Cardiac septum (tissue), 1 donor: Measurements from ENCODE around the gene CCSER2. TPM values are rescaled to one million over a fixed set of nuclear protein-coding genes. Genes with fewer than 3 reads are reported as not detected.
"Not testable (repeated sequence)": the region's sequence is repeated elsewhere in the genome, so short reads cannot be mapped to it uniquely, and the experiment has no call there.

Experiments
- DNase-seq: peaks from one replicate; pipeline ENCODE4 v3.0.0-alpha.2; 2020; ENCODE audit warnings: low spot score
- intact Hi-C: fragments of 100-400 bp; cut with DNase I; formaldehyde crosslinking; loops from one replicate; pipeline ENCODE4 v1.14.0; 2022
- total RNA-seq: library from RNA; stranded (reverse); fragmentation: NEBNext Ultra II Directional; extraction: Animal tissue kit (Norgen Biotek cat#: 25700); gene quantifications from one replicate; pipeline ENCODE4 v1.2.1, GENCODE V29; 2021
- donor health status: DM: no; HTN: no; CAD: no.

Gene CCSER2
- total RNA-seq, 1 donor from 2014 or later = 193 TPM

GRCh38 chr10:84310470-84310869 is 17.9 kb upstream of the CCSER2 start:
- no peak for DNase-seq
- intact Hi-C loops = no loop called here

GRCh38 chr10:84311576-84311975 is 16.8 kb upstream of the CCSER2 start:
- no peak for DNase-seq
- intact Hi-C loops = no loop called here

- no peak for DNase-seq
- intact Hi-C loops = no loop called here
Observed at GRCh38 chr10:84312816-84313215, 15.6 kb upstream of the CCSER2 start.

DNA sequence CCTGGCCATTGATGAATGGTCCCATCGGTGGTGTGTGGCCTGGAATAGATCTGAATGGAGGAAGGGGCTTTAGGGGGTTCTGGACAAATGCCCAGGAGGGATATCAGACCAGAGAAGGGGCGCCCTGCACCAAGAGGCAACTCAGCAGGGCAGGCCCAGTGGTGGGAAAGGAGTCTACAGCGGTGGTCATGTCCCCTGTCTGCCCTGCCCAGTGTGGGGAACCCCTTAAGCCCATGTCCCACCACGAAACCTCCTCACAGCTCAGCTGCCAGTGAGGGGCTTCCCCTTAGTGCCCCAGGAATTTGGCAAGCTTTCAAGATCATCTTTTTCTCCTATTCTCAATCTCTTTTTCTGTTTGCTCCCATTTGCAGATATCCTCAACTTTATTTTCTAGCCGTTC is 14.1 kb upstream of the CCSER2 start:
- no peak for DNase-seq
- intact Hi-C loops = no loop called here

DNA sequence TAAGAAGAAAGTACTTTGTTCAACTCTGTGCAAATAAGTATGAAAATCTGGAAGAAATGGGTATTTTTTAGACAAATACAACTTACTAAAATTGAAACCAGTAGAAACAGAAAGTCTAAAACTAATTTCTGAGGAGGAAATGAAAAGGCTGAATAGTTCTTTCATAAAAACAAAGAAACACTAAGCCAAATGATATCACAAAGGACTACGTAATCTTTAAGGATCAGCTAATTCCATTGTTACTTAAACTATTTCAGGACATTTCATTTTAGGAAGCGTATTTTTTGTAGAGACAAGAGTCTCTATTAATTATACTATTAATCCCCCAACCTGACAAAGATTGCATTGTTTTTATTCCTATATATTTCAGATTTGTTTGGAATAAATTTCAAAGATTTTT is 11.2 kb upstream of the CCSER2 start:
- intact Hi-C loops = no loop called here
- no peak for DNase-seq

GRCh38 chr10:84321902-84322301 is 6.5 kb upstream of the CCSER2 start:
- intact Hi-C loops = no loop called here
- DNase-seq = no peak

DNA sequence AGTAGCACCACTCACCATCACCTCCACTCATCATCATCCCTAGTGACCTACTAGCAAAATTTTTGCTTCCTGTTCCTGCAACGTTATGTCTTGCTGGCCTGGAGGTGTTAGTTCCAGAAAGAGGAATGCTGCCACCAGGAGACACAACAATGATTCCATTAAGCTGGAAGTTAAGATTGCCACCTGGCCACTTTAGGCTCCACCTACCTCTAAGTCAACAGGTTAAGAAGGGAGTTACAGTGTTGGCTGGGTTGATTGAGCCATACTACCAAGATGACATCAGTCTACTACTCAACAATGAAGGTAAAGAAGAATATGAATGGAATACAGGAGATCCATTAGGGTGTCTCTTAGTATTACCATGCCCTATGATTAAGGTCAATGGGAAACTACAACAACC is 4.8 kb upstream of the CCSER2 start:
- DNase-seq, intact Hi-C loops: not testable (repeated sequence)

- intact Hi-C loops = loop anchor here (5.0 kb wide), 1 partner anchor 100 kb away; no protein-coding TSS in a partner anchor
Observed at GRCh38 chr10:84326995-84327394, 1.4 kb upstream of the CCSER2 start.

GRCh38 chr10:84329196-84329611 is 815 bp downstream of the CCSER2 start:
- DNase-seq = no peak
- intact Hi-C loops = loop anchor here (5.0 kb wide), 1 partner anchor 98 kb away; no protein-coding TSS in a partner anchor

More at GRCh38 chr10:84326995-84327394, 1.4 kb upstream of the CCSER2 start:
- not testable (repeated sequence) for DNase-seq

- no peak for DNase-seq
- intact Hi-C loops = loop anchor here (5.0 kb wide), 1 partner anchor 97 kb away; no protein-coding TSS in a partner anchor
Observed at GRCh38 chr10:84329986-84330651, 1.7 kb downstream of the CCSER2 start.

- intact Hi-C loops = no loop called here
- DNase-seq = no peak
Observed at GRCh38 chr10:84331091-84331490, 2.7 kb downstream of the CCSER2 start.

GRCh38 chr10:84333864-84334451 is 5.6 kb downstream of the CCSER2 start:
- DNase-seq = no peak
- intact Hi-C loops = no loop called here

DNA sequence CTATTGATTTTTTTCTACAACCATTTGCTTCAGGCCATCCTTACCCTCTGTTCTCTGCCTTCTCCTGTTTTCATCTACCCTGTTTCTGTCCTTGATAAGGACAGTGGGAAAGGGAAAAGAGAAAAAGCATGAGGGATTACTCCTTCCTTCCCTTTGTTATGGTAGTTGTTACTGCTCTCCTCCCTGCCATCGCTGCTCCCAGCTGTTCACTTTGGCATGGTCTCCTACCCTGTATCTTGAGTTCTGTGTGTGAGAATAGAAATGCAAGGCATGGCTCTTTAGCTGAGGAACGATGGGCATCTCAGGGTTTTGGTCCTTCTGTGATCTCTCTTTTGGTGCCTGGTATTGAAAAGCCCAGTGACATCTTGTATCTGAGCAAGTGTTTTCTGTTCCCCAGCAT is 6.4 kb downstream of the CCSER2 start:
- DNase-seq = no peak
- intact Hi-C loops = no loop called here

- intact Hi-C loops = no loop called here
- DNase-seq = no peak
Observed at GRCh38 chr10:84335516-84335915, 7.1 kb downstream of the CCSER2 start.

DNA sequence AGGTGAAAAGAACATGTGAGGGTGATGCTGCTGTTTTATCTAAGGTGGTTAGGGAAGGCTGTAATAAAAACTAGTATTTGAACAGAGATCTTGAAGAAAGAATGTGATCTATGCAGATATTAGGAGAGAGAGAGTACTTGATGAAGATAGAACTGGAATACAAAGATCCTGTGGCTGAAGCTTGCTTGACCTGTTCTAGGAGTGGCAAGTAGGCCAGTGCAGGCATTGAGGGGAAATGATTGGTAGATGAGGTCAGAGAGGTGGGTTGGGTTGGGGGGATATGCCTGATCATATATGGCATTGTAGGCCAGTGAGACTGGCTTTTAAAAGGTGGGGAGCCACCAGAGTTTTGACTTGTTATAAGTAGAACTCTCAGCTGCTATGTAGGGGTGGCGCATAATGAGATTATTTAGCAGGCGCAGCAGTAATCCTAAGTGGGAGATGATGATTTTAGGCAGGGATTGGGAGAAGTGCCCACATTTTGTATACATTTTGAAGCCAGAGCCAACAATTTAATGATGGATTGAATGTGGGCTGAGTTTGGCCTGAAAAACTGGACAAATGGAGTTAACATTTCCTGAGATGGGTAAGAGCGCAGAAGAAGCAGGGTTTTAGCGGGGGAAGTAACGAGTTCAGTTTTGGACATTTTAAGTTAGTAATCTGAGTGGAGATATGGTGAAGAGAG is 8.2 kb downstream of the CCSER2 start:
- no peak for DNase-seq
- intact Hi-C loops = no loop called here

DNA sequence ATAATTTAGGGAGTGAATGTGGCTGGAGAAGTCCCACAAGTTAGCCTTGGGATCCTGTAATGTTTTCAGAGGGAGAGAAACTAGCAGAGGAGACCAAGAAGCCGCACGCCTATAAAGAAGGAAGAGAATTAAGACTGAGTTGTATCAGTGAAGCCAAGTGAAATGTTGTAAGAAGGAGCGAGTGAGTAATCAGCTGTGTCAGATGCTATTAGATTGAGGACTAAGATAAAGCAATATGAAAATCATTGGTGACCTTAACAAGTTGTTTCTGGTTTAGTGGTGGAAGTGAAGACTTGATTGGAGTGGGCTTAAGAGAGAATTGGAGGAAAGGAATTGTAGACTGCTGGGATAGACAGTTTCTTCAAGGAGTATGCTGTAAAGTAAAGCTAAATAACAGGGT is 8.8 kb downstream of the CCSER2 start:
- intact Hi-C loops = no loop called here
- no peak for DNase-seq

- intact Hi-C loops = no loop called here
- DNase-seq = no peak
Observed at GRCh38 chr10:84339025-84339424, 10.6 kb downstream of the CCSER2 start.

- intact Hi-C loops = no loop called here
- no peak for DNase-seq
Observed at GRCh38 chr10:84340187-84340586, 11.8 kb downstream of the CCSER2 start.

GRCh38 chr10:84340632-84341537 is 12.5 kb downstream of the CCSER2 start:
- no peak for DNase-seq
- intact Hi-C loops = no loop called here

GRCh38 chr10:84341538-84341856 is 13.1 kb downstream of the CCSER2 start:
- intact Hi-C loops = no loop called here
- DNase-seq = no peak
